Endothelial cell of umbilical vein (primary cell): ENCODE data around the gene CERS5. TPM values are rescaled to one million over a fixed set of nuclear protein-coding genes. Genes with fewer than 3 reads are reported as not detected.

Experiments used
- BruUV-seq: library from RNA; stranded (reverse); fragments of 400-500 nt; replicated peaks from 2 replicates; lab custom pipeline; 2021; lab: Mats Ljungman, UMichigan
- CTCF ChIA-PET: fragments of 300-600, 350-600 bp; sonication (Branson Sonifier 250); formaldehyde crosslinking; loops from one replicate; lab custom pipeline; 2021; ENCODE audit warnings: antibody characterized with exemption, inconsistent platforms; lab: Charles Lee
- POLR2A ChIA-PET: fragments of 300-600, 350-600 bp; sonication (Branson Sonifier 250); formaldehyde crosslinking; loops from one replicate; lab custom pipeline; 2021; ENCODE audit warnings: antibody characterized with exemption, inconsistent platforms; lab: Charles Lee
- DNase-seq: peaks from one replicate; pipeline ENCODE4 v3.0.0-alpha.2; 2011; ENCODE audit warnings: low read depth, low spot score
- FAIRE-seq: peaks from 2 replicates; lab custom pipeline; 2011; peaks lifted over from hg19 to GRCh38; lab: Jason Lieb, UNC
- H2AFZ ChIP-seq: 2 replicates; pipeline ENCODE4 v1.6.0; 2012; ENCODE audit warnings: low read depth, low read length, control low read depth, inconsistent platforms
- H3K27ac ChIP-seq: 2 replicates; pipeline ENCODE4 v1.5.1; 2011; ENCODE audit warnings: low read depth, mild to moderate bottlenecking, control low read depth, low read length, moderate library complexity; ENCODE audit not compliant: insufficient read depth
- H3K27me3 ChIP-seq, 2 experiments: 2 replicates each; pipeline versions ENCODE4 v1.6.0 to v1.6.1; 2011; ENCODE audit warnings: low read length in 2 of 2, mixed read lengths in 1 of 2; ENCODE audit not compliant: control insufficient read depth in 2 of 2, insufficient read depth in 2 of 2
- H3K36me3 ChIP-seq, 2 experiments: 2 replicates in 1 of 2; 3 replicates in 1 of 2; pipeline ENCODE4 v1.5.1; 2011; ENCODE audit warnings: low read length in 2 of 2, mild to moderate bottlenecking in 1 of 2, moderate library complexity in 1 of 2; ENCODE audit not compliant: control insufficient read depth in 2 of 2, insufficient read depth in 2 of 2; ENCODE audit errors: extremely low read depth in 1 of 2
- H3K4me1 ChIP-seq: 3 replicates; pipeline ENCODE4 v1.5.1; 2011; ENCODE audit warnings: mild to moderate bottlenecking, low read length; ENCODE audit not compliant: control insufficient read depth, insufficient read depth; ENCODE audit errors: extremely low read depth
- H3K4me2 ChIP-seq: 2 replicates; pipeline ENCODE4 v1.6.1; 2011; ENCODE audit warnings: low read length, control low read depth, mixed read lengths; ENCODE audit not compliant: insufficient read depth
- H3K4me3 ChIP-seq, 3 experiments: fragments of 200-600 bp in 1 of 3; sonication (generic), shearing (Covaris generic) in 1 of 3; replicated peaks in 1 of 3; 2 replicates each; pipeline ENCODE4 v1.5.1; 2011 to 2016; ENCODE audit warnings: control low read depth in 3 of 3, low read length in 3 of 3, mild to moderate bottlenecking in 2 of 3, inconsistent platforms in 1 of 3, low read depth in 1 of 3, moderate library complexity in 1 of 3; ENCODE audit not compliant: insufficient read depth in 1 of 3
- H3K79me2 ChIP-seq: 2 replicates; pipeline ENCODE4 v1.6.0; 2012; ENCODE audit warnings: low read length, inconsistent platforms; ENCODE audit not compliant: control insufficient read depth, insufficient read depth
- H3K9ac ChIP-seq: replicated peaks from 2 replicates; pipeline ENCODE3; 2011; ENCODE audit warnings: low read length, control low read depth; ENCODE audit not compliant: insufficient read depth; ENCODE audit errors: extremely low read depth
- H3K9me1 ChIP-seq: replicated peaks from 3 replicates; pipeline ENCODE4 v1.6.0; 2011; ENCODE audit warnings: mild to moderate bottlenecking, low read length; ENCODE audit not compliant: control insufficient read depth, insufficient read depth; ENCODE audit errors: extremely low read depth
- H3K9me3 ChIP-seq: replicated peaks from 2 replicates; pipeline ENCODE4 v1.5.1; 2012; ENCODE audit warnings: low read length, inconsistent platforms; ENCODE audit not compliant: control insufficient read depth, insufficient read depth
- H4K20me1 ChIP-seq: replicated peaks from 2 replicates; pipeline ENCODE3; 2011; ENCODE audit warnings: mild to moderate bottlenecking, low read length; ENCODE audit not compliant: control insufficient read depth, insufficient read depth; ENCODE audit errors: extremely low read depth
- EZH2 ChIP-seq: IDR thresholded peaks from 2 replicates; pipeline ENCODE4 v1.6.1; 2012; ENCODE audit warnings: borderline replicate concordance, low read depth, mild to moderate bottlenecking, moderate library complexity, low read length, inconsistent platforms; ENCODE audit not compliant: severe bottlenecking
- FOS ChIP-seq: IDR thresholded peaks from 2 replicates; pipeline ENCODE4 v1.6.1; 2011; ENCODE audit warnings: mild to moderate bottlenecking, low read length, moderate library complexity, borderline replicate concordance; ENCODE audit not compliant: insufficient read depth
- GATA2 ChIP-seq: IDR thresholded peaks from 2 replicates; pipeline ENCODE4 v1.7.0; 2011; ENCODE audit warnings: low read depth, mild to moderate bottlenecking, moderate library complexity, mixed read lengths, low read length; ENCODE audit not compliant: insufficient read length, insufficient read depth
- JUN ChIP-seq: IDR thresholded peaks from 2 replicates; pipeline ENCODE4 v1.6.1; 2011; ENCODE audit warnings: borderline replicate concordance, low read depth; ENCODE audit not compliant: insufficient read length, insufficient read depth
- MAX ChIP-seq: IDR thresholded peaks from 2 replicates; pipeline ENCODE4 v1.6.1; 2011; ENCODE audit not compliant: insufficient read depth, insufficient read length
- MYC ChIP-seq: IDR thresholded peaks from one replicate; pipeline ENCODE4 v1.6.1; 2011; ENCODE audit warnings: mild to moderate bottlenecking, low read depth, low read length
- POLR2A ChIP-seq: IDR thresholded peaks from 2 replicates; pipeline ENCODE4 v1.6.1; 2012; ENCODE audit warnings: low read depth, mild to moderate bottlenecking, control low read depth, low read length
- POLR2AphosphoS5 ChIP-seq: IDR thresholded peaks from 2 replicates; pipeline ENCODE4 v1.6.1; 2012; ENCODE audit warnings: low read depth, mild to moderate bottlenecking, control low read depth, low read length, moderate library complexity; ENCODE audit not compliant: insufficient read depth
- dilution Hi-C: fragments of 300-500 bp; cut with MboI; formaldehyde crosslinking; loops from one replicate; pipeline ENCODE4 v1.15.0; 2019; ENCODE audit warnings: low sequenced_read_pairs; ENCODE audit not compliant: extremely low pct_ligation_motif_present
- intact Hi-C: fragments of 100-400 bp; cut with micrococcal nuclease; formaldehyde crosslinking; loops from one replicate; pipeline ENCODE4 v1.10.0; 2022
- polyA plus RNA-seq, 4 experiments: library from polyadenylated mRNA; depleted of rRNA in 3 of 4; stranded (reverse) in 3 of 4; unstranded in 1 of 4; fragments of >200 nt; gene quantifications; 2 replicates each; pipeline versions ENCODE4 v1.2.1 to v1.2.3, GENCODE V29; 2011 to 2012; ENCODE audit warnings: missing spikeins in 1 of 4
- total RNA-seq: library from RNA; stranded (reverse); gene quantifications from 2 replicates; pipeline ENCODE4 v1.2.3, GENCODE V29; 2021
- TF ChIP-seq, protein P1 (sequence below), 2 donors: IDR thresholded peaks; 1 replicate in 1 of 2; 2 replicates in 1 of 2; pipeline ENCODE4 v1.5.1; 2011; ENCODE audit warnings: low read length in 2 of 2, mild to moderate bottlenecking in 2 of 2, moderate library complexity in 2 of 2, control low read depth in 1 of 2, inconsistent platforms in 1 of 2, low read depth in 1 of 2; ENCODE audit not compliant: insufficient read depth in 1 of 2; ENCODE audit errors: extremely low read depth in 1 of 2

Gene CERS5
- total and polyA plus RNA-seq, 2 donors (not counting 3 experiments of a cell fraction or from before 2014, with no cell fraction given): 60.4 to 108 TPM

GRCh38 chr12:50106907-50107306 lies 60.3 kb downstream of the CERS5 start:
- no peaks in the 10 kb centered on the region for H3K36me3 ChIP-seq
- no peak for DNase-seq
- H3K4me2 ChIP-seq: no peak overlapping the region
- peaks cover 6% of the 10 kb centered on the region for H3K4me1 ChIP-seq
- ChIA-PET CTCF (interaction anchor here (1.0 to 1.5 kb wide), 3 partner anchors 22 to 147 kb away, joined by 3 to 4 read pairs (median 4); partner anchors contain the start of gene SMARCD1), POLR2A (no interaction called here)
- no peaks in the 10 kb centered on the region for H3K27me3 ChIP-seq
- intact Hi-C loops: no loop called here
- no peak overlapping the region for H2AFZ ChIP-seq
- H3K9me3 ChIP-seq: no peaks in the 10 kb centered on the region
- H4K20me1 ChIP-seq: no peaks in the 10 kb centered on the region
- H3K79me2 ChIP-seq: no peaks in the 10 kb centered on the region
- no peak for FAIRE-seq
- H3K9me1 ChIP-seq: no peaks in the 10 kb centered on the region
- no peak overlapping the region for H3K4me3 ChIP-seq
- no peak for TF ChIP-seq JUN
- no peak for TF ChIP-seq POLR2AphosphoS5
- TF ChIP-seq POLR2A: no peak
- no peak for TF ChIP-seq EZH2
- TF ChIP-seq, protein P1, sequence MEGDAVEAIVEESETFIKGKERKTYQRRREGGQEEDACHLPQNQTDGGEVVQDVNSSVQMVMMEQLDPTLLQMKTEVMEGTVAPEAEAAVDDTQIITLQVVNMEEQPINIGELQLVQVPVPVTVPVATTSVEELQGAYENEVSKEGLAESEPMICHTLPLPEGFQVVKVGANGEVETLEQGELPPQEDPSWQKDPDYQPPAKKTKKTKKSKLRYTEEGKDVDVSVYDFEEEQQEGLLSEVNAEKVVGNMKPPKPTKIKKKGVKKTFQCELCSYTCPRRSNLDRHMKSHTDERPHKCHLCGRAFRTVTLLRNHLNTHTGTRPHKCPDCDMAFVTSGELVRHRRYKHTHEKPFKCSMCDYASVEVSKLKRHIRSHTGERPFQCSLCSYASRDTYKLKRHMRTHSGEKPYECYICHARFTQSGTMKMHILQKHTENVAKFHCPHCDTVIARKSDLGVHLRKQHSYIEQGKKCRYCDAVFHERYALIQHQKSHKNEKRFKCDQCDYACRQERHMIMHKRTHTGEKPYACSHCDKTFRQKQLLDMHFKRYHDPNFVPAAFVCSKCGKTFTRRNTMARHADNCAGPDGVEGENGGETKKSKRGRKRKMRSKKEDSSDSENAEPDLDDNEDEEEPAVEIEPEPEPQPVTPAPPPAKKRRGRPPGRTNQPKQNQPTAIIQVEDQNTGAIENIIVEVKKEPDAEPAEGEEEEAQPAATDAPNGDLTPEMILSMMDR (IDR thresholded peaks at IDR 0.05; ENCODE audit: extremely low read depth in 1 of 2, insufficient read depth in 1 of 2, low read depth in 1 of 2, low read length in 2 of 2): no peak
- no peak for TF ChIP-seq GATA2
- TF ChIP-seq MYC: no peak
- TF ChIP-seq FOS: no peak
- no peak for TF ChIP-seq MAX
- H3K27ac ChIP-seq: no peak overlapping the region
- BruUV-seq: no TSS peak
- H3K9ac ChIP-seq: no peak overlapping the region
- dilution Hi-C loops: no loop called here
